SW 1271 (cell line): ENCODE measurements around the gene PTEN.
"Not testable (repeated sequence)": the region's sequence is repeated elsewhere in the genome, so short reads cannot be mapped to it uniquely, and the experiment has no call there.

Source experiments
- DNase-seq, 2 experiments: peaks; one replicate each; lab custom pipeline; 2025; lab: John Stamatoyannopoulos, UW

PTEN gene

DNA sequence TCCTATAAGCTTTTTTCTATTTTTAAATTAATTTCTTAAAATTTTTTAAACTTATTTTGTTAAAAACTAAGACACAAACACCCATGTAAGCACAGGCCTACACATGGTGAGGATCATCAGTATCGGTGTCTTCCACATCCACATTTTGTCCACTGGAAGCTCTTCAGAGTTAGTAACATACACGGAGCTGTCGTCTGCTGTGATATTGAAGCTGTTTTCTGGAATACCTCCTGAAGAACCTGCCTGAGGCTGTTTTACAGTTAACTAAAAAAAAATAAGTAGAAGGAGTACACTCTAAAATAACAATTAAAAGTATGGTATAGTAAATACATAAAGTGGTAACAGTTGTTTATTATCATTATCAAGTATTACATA lies 17.8 kb upstream of the PTEN start:
- DNase-seq: no peak

DNA sequence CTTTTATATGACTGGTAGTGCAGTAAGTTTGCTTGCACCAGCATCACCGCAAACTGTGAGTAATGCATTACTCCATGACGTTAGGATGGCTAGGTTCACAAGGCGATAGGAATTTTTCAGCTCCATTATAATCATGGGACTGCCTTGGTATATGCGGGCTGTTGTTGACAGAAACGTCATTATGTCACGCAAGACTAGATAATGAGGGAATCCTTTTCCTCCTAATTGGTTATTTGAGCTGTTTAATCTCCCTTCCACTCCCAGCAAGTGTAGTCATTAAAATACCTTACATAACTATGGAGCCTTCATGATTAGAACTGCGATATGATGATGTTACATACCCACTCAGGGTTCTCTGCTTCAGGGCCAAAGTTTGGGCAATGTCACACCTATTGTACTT lies 17.4 kb upstream of the PTEN start:
- DNase-seq: peak in 1 of 2 experiments; percentile 15

GRCh38 chr10:87846711-87847110 lies 16.7 kb upstream of the PTEN start:
- not testable (repeated sequence) for DNase-seq

GRCh38 chr10:87847550-87847949 lies 15.9 kb upstream of the PTEN start:
- no peak for DNase-seq

DNA sequence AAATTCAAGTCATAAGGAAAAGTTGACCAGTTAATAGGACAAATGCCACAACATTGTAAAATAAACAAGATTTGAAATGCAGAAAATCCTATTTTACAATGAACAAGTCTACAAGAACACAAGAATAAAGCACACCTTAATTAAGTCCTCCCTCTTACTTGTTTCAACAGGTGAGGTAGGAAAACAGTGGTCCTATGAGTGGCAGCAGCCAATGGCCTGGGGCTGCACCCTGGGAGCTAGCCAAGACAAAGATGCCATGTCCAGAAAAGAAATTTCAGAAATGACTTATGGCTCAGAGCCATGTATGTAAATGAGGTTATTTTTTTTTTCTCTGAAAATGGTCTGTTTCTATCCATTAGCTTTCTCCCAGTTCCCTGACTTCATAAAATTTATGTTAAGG lies 14.4 kb upstream of the PTEN start:
- DNase-seq: no peak

DNA sequence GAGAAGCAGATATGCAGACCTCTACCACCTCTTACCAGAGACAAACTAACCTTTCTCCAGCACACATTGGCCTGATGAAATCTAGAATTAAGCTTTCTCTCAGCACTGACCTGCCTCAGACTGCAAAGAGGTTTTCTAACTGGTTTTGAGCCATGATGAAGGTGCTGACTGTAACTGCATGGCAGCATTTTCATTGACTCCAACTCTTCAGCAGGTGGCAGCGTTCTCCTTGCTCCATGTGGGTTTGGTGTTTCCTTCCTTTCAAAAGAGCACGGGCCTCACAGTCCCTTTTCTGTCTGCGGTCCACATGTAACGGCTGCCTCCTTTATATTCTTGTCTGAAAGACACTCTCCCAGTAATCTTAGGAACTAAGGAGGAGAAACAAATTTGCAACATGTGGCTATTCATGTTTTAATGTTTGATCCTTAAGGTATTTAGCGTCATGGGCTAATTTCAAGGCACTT lies 12.7 kb upstream of the PTEN start:
- peak in 1 of 2 experiments; percentile 44 for DNase-seq

DNA sequence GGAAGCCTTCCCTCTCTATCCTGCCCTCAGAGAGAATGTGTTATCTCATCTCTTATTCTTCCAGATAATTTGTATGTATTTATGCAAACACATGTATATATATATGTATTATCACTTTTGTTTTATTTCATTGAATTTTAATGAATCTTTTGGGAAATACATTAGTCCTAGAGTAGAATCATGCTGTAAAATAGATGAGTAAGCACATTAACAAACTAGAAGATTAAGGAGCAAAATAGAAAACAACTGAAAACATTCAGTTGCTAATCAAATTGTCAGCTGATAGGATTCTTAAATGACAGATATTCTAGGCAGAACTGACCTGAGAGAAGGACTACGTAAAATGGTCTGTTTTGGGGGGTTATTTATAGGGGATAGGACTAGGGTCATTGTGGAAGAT lies 11.3 kb upstream of the PTEN start:
- no peak for DNase-seq

GRCh38 chr10:87855247-87855646 lies 8.2 kb upstream of the PTEN start:
- not testable (repeated sequence) for DNase-seq

DNA sequence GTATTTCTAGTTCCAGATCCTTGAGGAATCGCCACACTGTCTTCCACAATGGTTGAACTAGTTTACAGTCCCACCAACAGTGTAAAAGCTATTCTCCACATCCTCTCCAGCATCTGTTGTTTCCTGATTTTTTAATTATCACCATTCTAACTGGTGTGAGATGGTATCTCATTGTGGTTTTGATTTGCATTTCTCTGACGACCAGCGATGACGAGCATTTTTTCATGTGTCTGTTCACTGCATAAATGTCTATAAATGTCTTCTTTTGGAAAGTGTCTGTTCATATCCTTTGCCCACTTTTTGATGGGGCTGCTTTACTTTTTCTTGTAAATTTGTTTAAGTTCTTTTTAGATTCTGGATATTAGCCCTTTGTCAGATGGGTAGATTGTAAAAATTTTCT lies 7.8 kb upstream of the PTEN start:
- not testable (repeated sequence) for DNase-seq

GRCh38 chr10:87860156-87860795 lies 3.1 kb upstream of the PTEN start:
- peak; percentile 24 to 74 for DNase-seq

GRCh38 chr10:87860816-87861403 lies 2.5 kb upstream of the PTEN start:
- no peak for DNase-seq

DNA sequence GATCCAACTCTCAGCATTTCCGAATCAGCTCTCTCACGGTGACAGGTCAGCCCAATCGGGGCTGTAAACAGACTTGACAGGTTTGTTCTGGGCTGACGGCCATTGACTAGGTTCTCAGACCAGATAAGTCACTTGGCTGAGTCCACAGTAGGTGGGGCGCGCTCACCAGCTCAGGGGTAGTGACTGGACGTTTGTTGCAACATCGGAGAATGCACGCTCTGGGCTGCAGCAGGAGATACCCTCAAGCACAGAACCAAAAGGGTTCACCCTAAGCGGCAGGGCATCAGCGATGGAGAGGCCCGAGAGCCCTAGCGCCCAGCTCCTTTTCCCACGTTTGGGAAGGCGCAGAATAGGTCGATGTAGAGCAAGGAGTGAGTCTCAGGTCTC lies 1.9 kb upstream of the PTEN start:
- no peak for DNase-seq

- DNase-seq: peak; percentile 79 to 93
Measured at GRCh38 chr10:87861953-87862678, 1.3 kb upstream of the PTEN start.

DNA sequence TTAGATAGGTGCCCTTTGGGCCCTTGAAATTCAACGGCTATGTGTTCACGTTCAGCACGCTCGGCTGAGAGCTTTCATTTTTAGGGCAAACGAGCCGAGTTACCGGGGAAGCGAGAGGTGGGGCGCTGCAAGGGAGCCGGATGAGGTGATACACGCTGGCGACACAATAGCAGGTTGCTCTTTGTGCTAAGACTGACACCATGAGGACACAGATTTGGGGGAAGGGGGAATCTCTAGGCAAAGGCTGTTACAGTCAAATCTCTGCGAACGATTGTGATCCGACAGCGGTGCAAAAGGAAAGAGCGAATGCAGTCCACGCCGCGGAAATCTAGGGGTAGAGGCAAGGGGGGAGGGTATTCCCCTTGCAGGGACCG lies 759 bp upstream of the PTEN start:
- DNase-seq: peak in 1 of 2 experiments; percentile 56

GRCh38 chr10:87863951-87864495 lies 598 bp downstream of the PTEN start:
- not testable (repeated sequence) for DNase-seq

DNA sequence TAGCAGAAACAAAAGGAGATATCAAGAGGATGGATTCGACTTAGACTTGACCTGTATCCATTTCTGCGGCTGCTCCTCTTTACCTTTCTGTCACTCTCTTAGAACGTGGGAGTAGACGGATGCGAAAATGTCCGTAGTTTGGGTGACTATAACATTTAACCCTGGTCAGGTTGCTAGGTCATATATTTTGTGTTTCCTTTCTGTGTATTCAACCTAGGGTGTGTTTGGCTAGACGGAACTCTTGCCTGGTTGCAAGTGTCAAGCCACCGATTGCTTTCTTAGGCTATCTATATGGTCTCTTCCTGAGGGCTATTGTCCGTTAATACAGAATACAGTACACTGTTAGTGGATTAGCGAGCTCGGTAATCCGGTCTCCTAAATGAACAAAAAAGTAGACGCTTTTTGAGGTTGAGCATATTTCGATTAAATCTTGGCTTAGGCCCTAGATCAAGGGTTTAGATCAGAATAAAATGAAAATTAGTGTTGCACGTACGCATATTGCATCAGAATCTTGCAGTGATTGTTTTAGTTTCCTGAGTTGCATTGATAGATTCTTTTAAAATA lies 1.2 kb downstream of the PTEN start:
- DNase-seq: no peak

DNA sequence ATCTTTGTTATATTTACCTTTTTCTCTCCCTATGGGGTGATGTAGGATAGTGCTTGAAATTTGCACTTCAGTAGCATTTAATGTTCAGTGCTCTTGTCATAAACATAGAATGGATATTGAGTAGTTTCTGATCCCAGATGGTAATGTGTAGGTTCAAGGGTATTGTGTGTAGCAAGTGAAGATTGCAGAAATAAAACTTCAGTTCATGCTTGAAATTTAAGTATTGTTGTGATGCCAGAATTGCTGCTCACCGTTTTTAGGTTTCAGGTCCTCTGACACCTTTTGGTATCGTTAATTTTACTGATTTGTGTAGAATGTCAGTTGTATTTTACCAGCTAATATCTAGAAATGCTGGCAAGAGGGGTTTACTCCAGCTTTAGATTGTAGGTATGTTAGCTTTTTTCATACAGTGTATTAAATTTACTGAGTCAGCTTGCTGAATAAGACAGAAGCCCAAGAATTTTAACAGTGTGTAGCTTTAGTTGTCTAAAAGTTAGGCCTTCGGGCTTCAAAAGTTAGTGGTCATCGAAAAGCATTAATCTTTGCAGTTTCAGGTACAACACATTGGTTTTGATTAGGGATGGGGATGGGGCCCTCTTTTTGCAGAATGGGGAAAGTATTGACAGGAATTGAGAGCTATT lies 1.9 kb downstream of the PTEN start:
- DNase-seq: no peak

GRCh38 chr10:87866412-87866974 lies 3.1 kb downstream of the PTEN start:
- DNase-seq: no peak

- DNase-seq: no peak
Measured at GRCh38 chr10:87867453-87867852, 4.0 kb downstream of the PTEN start.

DNA sequence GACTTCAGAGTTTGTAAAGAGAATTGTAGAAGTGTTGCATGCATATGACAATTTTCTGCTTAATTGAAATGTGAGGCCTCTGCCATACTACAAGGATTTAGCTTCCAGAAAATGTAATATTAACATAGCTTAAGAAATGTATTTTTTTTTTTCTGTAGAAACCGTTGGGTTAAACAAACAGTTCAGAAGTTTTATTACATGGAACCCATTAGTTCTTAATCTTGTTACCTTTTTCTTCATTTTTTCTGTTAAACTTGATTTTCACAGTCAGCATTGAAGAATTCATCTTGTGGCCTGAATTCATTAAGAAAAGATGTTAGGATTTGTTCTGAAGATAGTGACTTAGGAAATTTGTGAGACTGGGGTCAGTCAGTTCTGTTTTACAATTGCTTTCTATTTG lies 4.9 kb downstream of the PTEN start:
- DNase-seq: no peak

GRCh38 chr10:87869139-87869538 lies 5.7 kb downstream of the PTEN start:
- DNase-seq: not testable (repeated sequence)
